K562 (cell line): ENCODE data around the gene PCBP3. TPM values are rescaled to one million over a fixed set of nuclear protein-coding genes. Genes with fewer than 3 reads are reported as not detected.

Source experiments
- ATAC-seq: fragments of 200-7000 bp; cut with Tn5 transposase; 3 replicates; pipeline ENCODE4 v1.9.1; 2020; ENCODE audit warnings: moderate library complexity
- BruUV-seq: library from RNA; stranded (reverse); fragments of 400-500 nt; replicated peaks from 2 replicates; lab custom pipeline; 2021; lab: Mats Ljungman, UMichigan
- CTCF ChIA-PET: fragments of 300-600 bp; formaldehyde crosslinking; extraction: SDS; loops from one replicate; lab custom pipeline; 2021; ENCODE audit warnings: low intra/inter-chr PET ratio; lab: Yijun Ruan, JAX
- POLR2A ChIA-PET: fragments of 300-600, 350-650 bp; sonication (Branson Sonifier 250); formaldehyde crosslinking; extraction: SDS; loops from one replicate; lab custom pipeline; 2021; ENCODE audit warnings: antibody characterized with exemption, inconsistent platforms; lab: Yijun Ruan, JAX
- DNase-seq, 4 experiments: peaks; one replicate each; pipeline versions ENCODE4 v3.0.0 to v3.0.0-alpha.2; 2011 to 2018; ENCODE audit warnings: low spot score in 3 of 4, mixed read lengths in 3 of 4; ENCODE audit errors: extremely low read depth in 1 of 4
- FAIRE-seq: peaks from 2 replicates; lab custom pipeline; 2011; peaks lifted over from hg19 to GRCh38; lab: Jason Lieb, UNC
- H2AFZ ChIP-seq: 2 replicates; pipeline ENCODE4 v1.6.0; 2011; ENCODE audit warnings: low read depth, low read length, control low read depth, inconsistent platforms
- H3K27ac ChIP-seq: fragments of 200-600 bp; 3 replicates; pipeline ENCODE4 v1.8.0; 2011; ENCODE audit warnings: low read depth, mild to moderate bottlenecking, control low read depth, inconsistent platforms, low read length, moderate library complexity, mixed read lengths; ENCODE audit errors: extremely low read depth
- H3K27me3 ChIP-seq, 2 experiments: fragments of 300-600 bp in 1 of 2; 2 replicates in 1 of 2; 3 replicates in 1 of 2; pipeline versions ENCODE4 v1.6.0 to v1.8.0; 2011; ENCODE audit warnings: inconsistent platforms in 2 of 2, low read length in 2 of 2, mild to moderate bottlenecking in 1 of 2, mixed read lengths in 1 of 2, moderate library complexity in 1 of 2; ENCODE audit not compliant: control insufficient read depth in 2 of 2, insufficient read depth in 2 of 2
- H3K36me3 ChIP-seq: fragments of 300-600 bp; 3 replicates; pipeline ENCODE4 v1.8.0; 2011; ENCODE audit warnings: mild to moderate bottlenecking, low read length, inconsistent platforms; ENCODE audit not compliant: control insufficient read depth, insufficient read depth
- H3K4me1 ChIP-seq, 2 experiments: fragments of 200-600 bp in 1 of 2; replicated peaks in 1 of 2; 2 replicates in 1 of 2; 3 replicates in 1 of 2; pipeline versions ENCODE4 v1.5.1 to v1.8.0; 2011; ENCODE audit warnings: inconsistent platforms in 2 of 2, low read length in 2 of 2, mild to moderate bottlenecking in 1 of 2, mixed read lengths in 1 of 2, moderate library complexity in 1 of 2; ENCODE audit not compliant: control insufficient read depth in 2 of 2, insufficient read depth in 2 of 2
- H3K4me2 ChIP-seq: 2 replicates; pipeline ENCODE4 v1.6.1; 2011; ENCODE audit warnings: low read length, control low read depth, inconsistent platforms, mixed read lengths; ENCODE audit not compliant: insufficient read depth
- H3K4me3 ChIP-seq: fragments of 200-600 bp; sonication (generic), shearing (Covaris generic); 2 replicates; pipeline ENCODE4 v1.5.1; 2016; ENCODE audit warnings: control low read depth, inconsistent platforms
- H3K79me2 ChIP-seq: fragments of 200-600 bp; 3 replicates; pipeline ENCODE4 v1.8.0; 2011; ENCODE audit warnings: low read length, inconsistent platforms; ENCODE audit not compliant: control insufficient read depth, insufficient read depth
- H3K9ac ChIP-seq, 2 experiments: 2 replicates each; pipeline versions ENCODE4 v1.6.0 to v1.6.1; 2011; ENCODE audit warnings: low read depth in 2 of 2, low read length in 2 of 2, control low read depth in 1 of 2, inconsistent platforms in 1 of 2, mild to moderate bottlenecking in 1 of 2, mixed read lengths in 1 of 2; ENCODE audit not compliant: insufficient read depth in 1 of 2
- H3K9me1 ChIP-seq: one replicate; pipeline ENCODE4 v1.6.0; 2011; ENCODE audit warnings: inconsistent platforms, mild to moderate bottlenecking, low read length, moderate library complexity; ENCODE audit not compliant: control insufficient read depth, insufficient read depth
- H3K9me3 ChIP-seq: replicated peaks from 2 replicates; pipeline ENCODE4 v1.5.1; 2011; ENCODE audit warnings: low read depth, low read length, inconsistent platforms; ENCODE audit not compliant: control insufficient read depth, insufficient read depth
- H4K20me1 ChIP-seq: replicated peaks from 2 replicates; pipeline ENCODE4 v1.6.1; 2011; ENCODE audit warnings: low read length, inconsistent platforms, mixed read lengths; ENCODE audit not compliant: control insufficient read depth, insufficient read depth
- ESRRA ChIP-seq: fragments of 450-650 bp; IDR thresholded peaks from 2 replicates; pipeline ENCODE4 v1.6.1; 2014; ENCODE audit warnings: low read depth, mild to moderate bottlenecking, moderate library complexity, borderline replicate concordance
- NR4A1 ChIP-seq, 2 experiments: fragments of 250-450 bp in 1 of 2; fragments of 450-650 bp in 1 of 2; sonication (Bioruptor Pico) in 1 of 2; IDR thresholded peaks; 2 replicates each; pipeline versions ENCODE4 v1.4.0 to v1.6.1; 2016 to 2020; ENCODE audit warnings: mild to moderate bottlenecking in 2 of 2, missing compliant biosample characterization in 1 of 2, missing genetic modification characterization in 1 of 2, moderate library complexity in 1 of 2
- NRF1 ChIP-seq, 2 experiments: fragments of 450-650 bp; IDR thresholded peaks in 1 of 2; conservative IDR thresholded peaks in 1 of 2; 2 replicates each; pipeline ENCODE4 v1.6.1; 2014; ENCODE audit warnings: mild to moderate bottlenecking in 2 of 2
- SNRNP70 ChIP-seq: fragments of 200-400 bp; formaldehyde crosslinking; optimal IDR thresholded peaks from 2 replicates; pipeline ENCODE3; 2017; ENCODE audit warnings: low read depth, low read length
- WGBS: fragments of 100-300 bp; shearing (Covaris generic); methylation state at CpG from one replicate; pipeline ENCODE4 v1.1.6; 2016; ENCODE audit warnings: low coverage, mixed read lengths; ENCODE audit not compliant: insufficient coverage; ENCODE audit errors: missing lambda C conversion rate; 5-methylcytosine and 5-hydroxymethylcytosine counted together
- in situ Hi-C: fragments of 300-500 bp; cut with MboI; formaldehyde crosslinking; loops from 4 replicates; pipeline ENCODE4 v1.15.0; 2018; ENCODE audit warnings: inconsistent platforms, mixed read lengths
- intact Hi-C: fragments of 100-400 bp; cut with micrococcal nuclease; formaldehyde crosslinking; loops from 2 replicates; pipeline ENCODE4 v1.14.2; 2022
- polyA plus RNA-seq, 8 experiments: library from polyadenylated mRNA; depleted of rRNA in 4 of 8; stranded (reverse) in 5 of 8; unstranded in 3 of 8; fragments of >200 nt; fragmentation: Nextera tagmentation in 2 of 8; fragmentation: Illumina TruSeq in 1 of 8; extraction: Ambion mirVana in 2 of 8; extraction: Trizol in 1 of 8; gene quantifications; 2 replicates each; pipeline versions ENCODE4 v1.2.1 to v1.2.3, GENCODE V29; 2011 to 2014; ENCODE audit warnings: inconsistent platforms in 1 of 8, missing spikeins in 1 of 8
- total RNA-seq, 7 experiments: library from RNA; depleted of rRNA in 6 of 7; stranded (reverse); fragments of >200 nt in 6 of 7; fragmentation: Illumina TruSeq in 2 of 7; extraction: Trizol in 2 of 7; gene quantifications; 2 replicates each; pipeline versions ENCODE4 v1.2.1 to v1.2.3, GENCODE V29; 2011 to 2021; ENCODE audit warnings: low replicate concordance in 1 of 7
- TF ChIP-seq, protein P1 (sequence below): sonication (generic); formaldehyde crosslinking; IDR thresholded peaks from 2 replicates; pipeline ENCODE4 v1.8.0; 2022; ENCODE audit warnings: mild to moderate bottlenecking, missing genetic modification reagents
- TF ChIP-seq, protein P2 (sequence below): fragments of 250-450 bp; sonication (Bioruptor Pico); IDR thresholded peaks from 2 replicates; pipeline ENCODE4 v1.8.0; 2021; ENCODE audit warnings: moderate library complexity, mild to moderate bottlenecking, inconsistent platforms

Gene PCBP3
- total and polyA plus RNA-seq, 9 of the 15 experiments (the other 6 are each of a cell fraction or from before 2014, with no cell fraction given), result 0.18 TPM; not detected in 8

DNA sequence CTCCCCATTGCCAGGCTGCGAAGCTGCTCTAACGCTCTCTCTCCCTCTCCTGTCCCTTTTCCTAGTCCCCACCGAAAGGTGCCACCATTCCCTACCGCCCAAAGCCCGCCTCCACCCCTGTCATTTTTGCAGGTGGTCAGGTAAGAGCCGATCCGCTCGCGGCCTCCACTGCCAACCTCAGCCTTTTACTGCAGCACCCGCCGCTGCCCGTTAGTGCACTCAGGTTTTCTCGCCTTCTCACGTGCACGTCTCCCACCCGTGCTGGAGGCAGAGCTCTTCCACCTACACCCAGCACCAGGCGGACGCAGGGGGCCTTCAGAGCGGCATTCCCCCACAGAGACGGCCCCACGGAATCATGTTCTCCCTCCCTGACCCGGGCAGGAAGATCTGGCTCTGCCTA is 270.4 kb downstream of the PCBP3 start (continued):
- TF ChIP-seq ESRRA (no peak), NR4A1 (CRISPR knock-in tag; IDR thresholded peaks at IDR 0.05) (no peak), NR4A1 (tag; IDR thresholded peaks at IDR 0.05) (no peak)

DNA sequence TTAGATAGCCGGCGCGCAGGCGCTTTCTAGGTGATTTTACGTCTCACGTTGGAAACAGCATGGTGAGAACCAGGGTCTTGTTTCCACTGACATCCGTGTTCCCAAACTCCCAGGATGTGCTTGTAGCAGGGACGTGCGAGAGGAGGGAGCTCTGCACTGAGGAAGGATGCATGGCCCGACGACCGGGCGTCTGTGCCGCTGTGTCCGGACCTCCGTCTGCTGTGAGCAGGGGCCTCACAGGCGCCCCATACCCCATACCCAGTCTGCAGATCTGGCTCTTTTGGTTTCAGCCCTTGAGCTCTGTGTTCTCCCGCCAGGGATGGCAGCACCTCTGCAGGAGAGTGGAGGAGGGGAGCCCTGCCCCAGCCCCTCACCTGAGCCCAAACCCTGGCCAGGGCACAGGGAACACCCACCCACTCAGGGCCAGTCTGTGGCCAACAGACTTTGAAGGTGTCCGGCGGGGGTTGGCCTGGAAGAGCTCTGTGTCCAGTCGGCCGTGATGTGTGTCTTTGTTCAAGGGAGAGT is 270.9 kb downstream of the PCBP3 start:
- POLR2A ChIA-PET, result interaction anchor here (1.0 to 1.7 kb wide), 2 partner anchors 10 to 13 kb away, joined by 3 to 5 read pairs; no protein-coding TSS in a partner anchor
- H3K79me2 ChIP-seq, result no peaks in the 10 kb centered on the region
- WGBS, result 1% methylated on average over 22 of the region's 22 CpGs
- intact Hi-C loops, result no loop called here
- in situ Hi-C loops, result no loop called here
- H3K4me3 ChIP-seq, result no peak overlapping the region
- peaks cover 5% of the 10 kb centered on the region; the same call in 1 of the 2 replicates for H4K20me1 ChIP-seq
- H3K9ac ChIP-seq, result no peak overlapping the region
- H3K36me3 ChIP-seq, result no peaks in the 10 kb centered on the region
- DNase-seq (no peak), FAIRE-seq (no peak), ATAC-seq (no peak)
- CTCF ChIA-PET, result interaction anchor here (0.6 kb wide), 1 partner anchor 409 kb away, joined by 4 read pairs; no protein-coding TSS in a partner anchor
- no peaks in the 10 kb centered on the region for H3K9me3 ChIP-seq
- TF ChIP-seq, protein P1, sequence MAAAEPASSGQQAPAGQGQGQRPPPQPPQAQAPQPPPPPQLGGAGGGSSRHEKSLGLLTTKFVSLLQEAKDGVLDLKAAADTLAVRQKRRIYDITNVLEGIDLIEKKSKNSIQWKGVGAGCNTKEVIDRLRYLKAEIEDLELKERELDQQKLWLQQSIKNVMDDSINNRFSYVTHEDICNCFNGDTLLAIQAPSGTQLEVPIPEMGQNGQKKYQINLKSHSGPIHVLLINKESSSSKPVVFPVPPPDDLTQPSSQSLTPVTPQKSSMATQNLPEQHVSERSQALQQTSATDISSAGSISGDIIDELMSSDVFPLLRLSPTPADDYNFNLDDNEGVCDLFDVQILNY (CRISPR knock-in tag), result no peak
- TF ChIP-seq SNRNP70 (no peak), NRF1 (conservative IDR thresholded peaks at IDR 0.05 in 1 of 2, IDR thresholded peaks at IDR 0.05 in 1 of 2) (peak in 1 of 2 experiments; percentile 32; a peak in 2 of 4 replicates)
- TF ChIP-seq, protein P2, sequence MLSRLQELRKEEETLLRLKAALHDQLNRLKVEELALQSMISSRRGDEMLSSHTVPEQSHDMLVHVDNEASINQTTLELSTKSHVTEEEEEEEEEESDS (CRISPR knock-in tag), result no peak
- peaks cover 0 to 17% of the 10 kb centered on the region in 2 experiments; a peak in 3 of 5 replicates for H3K4me1 ChIP-seq
- no peak overlapping the region for H3K4me2 ChIP-seq
- BruUV-seq, result no TSS peak
- H3K9me1 ChIP-seq, result no peaks in the 10 kb centered on the region
- H3K27me3 ChIP-seq, result peaks cover 37 to 73% of the 10 kb centered on the region in 2 experiments; a peak in 4 of 5 replicates
- no peak overlapping the region for H2AFZ ChIP-seq
- H3K27ac ChIP-seq, result no peak overlapping the region
